NCI-H2227 (cell line): ENCODE measurements around the gene ATPAF2.
A peak's percentile ranks its signal among the peaks of the same experiment; 100 is the strongest.
"Not testable (repeated sequence)": the region's sequence is repeated elsewhere in the genome, so short reads cannot be mapped to it uniquely, and the experiment has no call there.

ENCODE experiments used
- DNase-seq: peaks from one replicate; lab custom pipeline; 2025; ENCODE audit not compliant: unreplicated experiment; lab: John Stamatoyannopoulos, UW

The ATPAF2 gene

DNA sequence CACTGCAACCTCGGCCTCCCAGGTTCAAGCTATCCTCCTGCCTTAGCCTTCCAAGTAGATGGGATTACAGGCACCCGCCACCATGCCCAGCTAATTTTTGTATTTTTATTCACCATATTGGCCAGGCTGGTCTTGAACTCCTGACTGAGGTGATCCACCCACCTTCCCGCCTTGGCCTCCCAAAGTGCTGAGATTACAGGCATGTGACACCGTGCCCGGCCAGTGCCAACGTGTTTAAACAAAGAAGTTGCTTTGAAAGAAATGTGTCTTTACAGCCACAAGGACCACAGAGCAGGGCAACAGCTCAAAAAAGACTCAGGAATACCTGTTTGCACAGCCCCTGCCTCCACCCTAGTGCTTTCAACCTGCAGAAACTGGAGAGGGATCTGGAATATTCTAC, 25.0 kb downstream of the ATPAF2 start:
- DNase-seq: no peak

DNA sequence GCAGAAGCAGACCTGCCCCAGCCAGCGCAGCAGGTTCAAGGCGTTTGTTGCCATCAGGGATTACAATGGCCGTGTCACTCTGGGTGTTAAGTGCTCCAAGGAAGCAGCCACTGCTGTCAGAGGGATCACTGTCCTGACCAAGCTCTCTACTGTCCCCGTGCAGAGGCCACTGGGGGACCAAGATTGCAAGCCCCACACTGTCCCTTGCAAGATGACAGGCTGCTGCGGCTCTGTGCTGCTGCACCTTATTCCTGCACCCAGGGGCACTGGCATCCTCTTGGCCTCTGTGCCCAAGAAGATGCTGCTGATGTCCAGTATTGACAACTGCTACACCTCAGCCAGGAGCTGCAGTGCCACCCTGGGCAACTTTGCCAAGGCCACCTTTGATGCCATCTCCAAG, 27.7 kb downstream of the ATPAF2 start:
- DNase-seq: no peak

DNA sequence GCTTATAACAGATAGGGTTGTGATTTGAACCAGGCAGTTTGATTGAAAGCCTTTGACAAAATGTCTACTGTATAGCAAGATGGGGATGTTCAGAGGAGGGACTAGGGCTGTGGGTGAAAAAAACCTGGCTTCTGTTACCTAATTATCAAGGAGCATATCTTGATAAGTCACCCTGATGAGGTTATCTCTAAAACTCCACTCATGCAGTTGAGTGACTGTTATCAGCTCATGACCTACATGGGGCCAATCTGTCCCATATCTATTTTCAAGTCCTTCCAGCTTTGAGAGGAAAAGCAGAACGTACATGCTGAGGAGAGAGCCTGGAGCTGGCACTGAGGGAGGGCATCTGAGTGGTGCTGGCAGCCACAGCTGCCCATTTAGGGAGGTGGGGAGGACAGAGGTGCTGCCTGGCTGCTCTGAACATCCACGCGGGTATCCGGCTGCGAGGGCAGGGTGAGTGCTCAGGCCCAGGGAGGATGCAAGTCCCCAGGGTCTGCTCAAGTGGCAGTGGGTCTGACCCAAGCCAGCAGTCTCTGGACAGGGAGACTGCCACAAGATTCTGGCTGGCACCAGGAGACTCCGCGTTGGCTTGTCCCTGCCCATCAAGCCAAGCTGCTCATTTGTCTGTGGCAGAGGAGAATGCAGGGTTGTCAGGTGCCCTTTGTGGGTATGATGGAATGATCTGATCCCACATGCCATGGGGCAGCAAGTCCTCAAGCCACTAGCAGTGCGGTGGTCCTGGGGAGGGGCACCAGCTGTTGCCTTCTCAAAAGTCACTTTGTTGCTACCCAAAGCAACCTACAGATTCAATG, 29.2 kb downstream of the ATPAF2 start:
- no peak for DNase-seq

DNA sequence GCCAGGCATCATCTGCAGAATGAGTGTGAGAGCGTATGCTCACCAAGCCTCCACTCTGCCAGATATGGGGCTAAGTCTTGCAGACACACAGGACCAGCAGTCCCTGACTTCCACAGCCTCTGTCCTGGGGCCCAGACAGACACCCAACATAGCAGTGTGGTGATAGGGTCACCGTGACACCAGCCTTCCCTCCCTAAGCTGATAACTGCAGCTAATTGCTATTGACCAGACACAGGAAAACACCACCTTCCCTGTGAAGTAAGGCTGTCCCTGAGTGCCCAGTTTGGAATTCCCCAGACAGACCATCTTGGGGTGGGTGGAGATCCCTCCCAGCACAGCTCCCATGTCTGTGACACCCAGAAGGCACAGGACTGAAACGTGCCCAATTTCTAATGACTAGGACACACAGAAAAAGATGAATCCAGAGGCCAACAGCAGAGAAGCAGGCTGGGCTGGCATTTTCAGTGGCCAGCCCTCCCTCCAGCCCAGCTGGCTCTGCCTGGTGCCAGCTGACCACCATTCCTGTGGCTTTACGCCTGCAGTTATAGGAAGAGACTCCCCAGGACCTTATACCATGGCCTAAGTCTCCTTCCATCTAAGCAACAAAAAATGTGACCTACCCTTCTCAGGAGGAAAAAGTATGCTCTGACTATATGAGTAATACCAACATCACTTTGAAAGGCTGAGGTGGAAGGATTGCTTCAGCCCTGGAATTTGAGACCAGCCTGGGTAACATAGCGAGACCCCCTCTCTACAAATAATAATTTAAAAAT, 30.3 kb downstream of the ATPAF2 start:
- no peak for DNase-seq

DNA sequence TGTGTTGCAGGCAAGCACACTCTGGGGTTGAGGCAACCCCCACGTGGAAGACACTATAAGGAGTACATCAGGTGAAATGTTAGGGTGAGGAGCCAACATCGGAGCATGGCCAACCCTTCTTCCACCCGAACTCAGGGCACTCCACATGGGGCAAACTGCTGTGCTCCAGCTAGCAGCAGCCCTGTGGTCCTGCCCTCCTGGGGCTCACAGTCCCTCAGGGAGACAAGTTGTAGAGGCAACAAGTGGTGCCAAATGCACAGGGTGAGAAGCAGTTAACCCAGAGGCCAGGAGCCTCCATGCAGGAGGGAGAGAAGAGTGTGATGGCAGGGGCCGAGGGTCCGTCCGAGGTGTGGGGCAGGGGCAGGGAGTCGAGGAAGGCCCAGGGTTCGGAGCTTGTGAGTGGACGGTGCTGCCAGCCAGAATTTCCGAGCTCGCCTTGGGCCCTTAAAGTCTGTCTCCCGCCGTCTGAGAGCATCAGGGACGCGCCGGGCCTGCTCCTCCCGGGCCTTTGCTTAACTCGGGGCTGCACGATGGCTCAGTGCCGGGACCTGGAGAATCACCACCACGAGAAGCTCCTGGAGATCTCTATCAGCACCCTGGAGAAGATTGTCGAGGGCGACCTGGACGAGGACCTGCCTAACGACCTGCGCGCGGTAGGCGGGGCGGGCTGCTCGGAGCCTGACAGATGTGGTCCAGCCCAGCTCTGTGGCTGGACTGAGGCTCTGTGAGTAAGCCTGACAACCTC, 32.3 kb downstream of the ATPAF2 start:
- DNase-seq: no peak

DNA sequence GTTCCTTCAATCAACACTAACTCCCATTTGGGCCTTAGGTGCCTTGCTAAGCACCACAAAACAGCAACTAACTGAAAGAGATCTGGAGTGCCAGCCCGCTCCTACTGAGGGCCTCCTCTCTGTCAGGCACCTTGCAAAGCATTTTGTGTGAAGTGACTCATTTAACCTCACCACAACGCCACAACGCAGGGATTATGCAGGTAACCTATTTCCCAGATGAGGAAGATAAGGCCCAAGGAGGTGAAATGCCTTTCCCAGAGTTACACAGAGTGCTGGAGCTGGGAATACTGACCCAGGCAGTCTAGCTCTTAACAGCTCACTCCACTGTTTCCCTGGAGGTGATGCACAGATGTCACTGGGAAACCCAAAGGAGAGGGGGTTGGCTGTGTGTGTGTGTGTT, 33.5 kb downstream of the ATPAF2 start:
- DNase-seq: no peak

DNA sequence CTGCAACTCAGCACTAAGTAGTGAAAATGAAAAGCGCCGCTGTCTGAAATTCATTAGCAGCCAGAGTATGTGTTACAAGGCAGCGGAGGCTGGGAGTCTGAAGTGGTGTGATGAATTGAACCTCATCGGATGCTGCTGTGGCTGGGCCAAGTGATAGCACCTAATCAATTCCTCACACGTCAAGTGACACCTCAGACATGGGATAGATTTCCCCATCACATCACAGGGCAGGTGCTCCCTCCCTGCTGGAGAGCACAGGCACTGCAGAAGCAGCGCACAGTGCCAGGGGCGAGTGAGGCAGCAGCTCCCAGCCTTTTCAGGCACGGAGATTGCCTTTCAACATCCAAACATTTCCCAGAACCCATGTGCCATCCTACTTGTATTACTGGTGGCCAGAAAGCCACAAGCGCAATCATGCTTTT, 34.1 kb downstream of the ATPAF2 start:
- DNase-seq: no peak

DNA sequence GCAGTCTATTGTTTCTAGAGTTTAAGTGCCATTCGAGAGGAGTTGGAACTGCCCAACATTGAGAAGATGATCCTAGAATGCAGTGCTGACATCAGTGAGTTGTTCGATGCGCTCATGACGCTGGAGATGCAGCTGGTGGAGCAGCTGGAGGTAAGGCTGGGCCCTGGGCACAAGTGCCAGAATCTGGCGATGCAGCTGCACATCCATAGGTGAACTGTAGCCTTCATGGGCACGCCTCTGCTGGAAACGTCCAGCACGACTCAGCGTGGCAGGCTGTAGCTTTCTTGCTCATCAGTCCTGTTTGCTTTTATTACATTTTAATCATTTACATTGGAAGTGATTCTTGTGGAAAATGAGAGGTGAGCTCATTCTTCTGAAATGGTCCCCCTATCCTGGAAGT, 34.6 kb downstream of the ATPAF2 start:
- DNase-seq: peak; percentile 8

DNA sequence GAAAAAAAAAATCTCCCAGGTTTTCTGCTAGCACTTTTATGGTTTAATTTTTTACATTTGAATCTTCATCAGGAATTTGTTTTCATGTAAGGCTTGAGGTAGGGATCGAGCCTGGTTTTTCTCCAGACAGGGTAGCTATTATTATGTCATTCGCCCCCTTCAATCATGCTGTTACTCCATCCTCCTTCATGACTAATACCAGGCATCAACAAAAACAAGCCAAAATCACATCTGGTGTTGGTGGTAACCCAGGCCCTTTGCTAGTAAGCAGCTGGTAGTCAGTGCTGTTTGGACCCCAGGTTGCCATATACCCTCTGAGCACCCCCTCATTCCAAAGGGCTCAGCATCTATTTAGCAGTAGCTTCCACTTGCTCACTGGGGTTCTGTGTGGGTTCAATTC, 36.8 kb downstream of the ATPAF2 start:
- DNase-seq: no peak

DNA sequence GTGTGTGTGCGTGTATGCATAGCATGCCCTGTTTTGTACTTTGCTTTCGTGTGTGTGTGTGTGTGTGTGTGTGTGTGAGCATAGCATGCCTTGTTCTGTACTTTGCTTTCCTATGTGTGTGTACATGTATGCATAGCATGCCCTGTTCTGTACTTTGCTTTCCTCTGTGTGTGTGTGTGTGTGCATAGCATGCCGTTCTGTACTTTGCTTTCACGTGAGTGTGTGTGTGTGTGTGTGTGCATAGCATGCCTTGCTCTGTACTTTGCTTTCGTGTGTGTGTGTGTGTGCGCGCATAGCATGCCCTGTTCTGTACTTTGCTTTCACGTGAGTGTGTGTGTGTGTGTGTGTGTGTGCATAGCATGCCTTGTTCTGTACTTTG, 38.9 kb downstream of the ATPAF2 start:
- no peak for DNase-seq

DNA sequence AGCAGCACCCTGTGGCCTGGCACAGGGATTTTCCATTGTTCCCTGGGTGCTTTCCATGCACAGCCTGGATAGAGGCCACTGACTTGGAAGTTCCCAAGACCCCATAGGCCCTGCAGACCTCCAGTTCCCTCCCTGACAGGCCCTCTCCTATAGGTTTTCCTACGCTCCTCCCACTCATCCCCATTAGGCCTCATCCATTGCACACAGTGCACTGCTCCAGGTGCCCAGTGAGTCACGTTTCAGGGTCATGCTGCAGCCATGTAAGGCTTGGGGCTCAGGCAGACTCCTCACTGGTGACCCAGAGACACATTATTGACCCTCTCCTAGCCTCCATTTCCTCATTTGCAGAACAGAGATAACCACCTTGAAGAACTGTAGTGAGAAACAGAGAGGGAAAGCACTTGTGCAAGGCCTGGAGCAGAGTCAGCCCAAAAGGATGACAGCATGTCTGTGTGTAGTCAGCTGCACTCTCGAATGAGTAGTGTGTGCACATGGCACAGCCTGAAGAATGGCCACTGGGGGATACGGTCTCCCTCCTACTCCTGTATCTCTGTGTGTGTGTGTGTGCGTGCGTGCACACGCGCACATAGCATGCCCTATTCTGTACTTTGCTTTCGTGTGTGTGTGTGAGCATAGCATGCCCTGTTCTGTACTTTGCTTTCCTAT, 39.5 kb downstream of the ATPAF2 start:
- peak; percentile 23 for DNase-seq

DNA sequence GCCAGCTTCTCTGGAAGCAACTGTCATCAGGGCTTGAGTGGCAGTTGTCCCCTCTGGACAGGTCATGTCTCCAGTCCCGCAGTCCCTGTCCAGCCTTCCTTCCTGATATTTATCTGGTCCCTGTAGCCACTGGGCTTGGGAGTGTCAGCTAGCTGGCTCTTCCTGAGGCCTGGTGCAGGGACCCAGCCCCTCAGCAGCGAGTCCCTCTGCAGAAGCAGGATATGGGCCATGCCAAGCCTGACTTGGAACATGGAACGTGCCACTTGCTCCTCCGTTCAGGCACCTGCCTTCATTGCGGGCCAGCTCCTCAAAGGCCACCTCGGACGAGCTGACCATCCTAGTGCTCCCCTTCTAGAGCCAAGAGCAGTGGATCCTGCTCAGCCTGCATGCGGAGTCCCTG, 40.0 kb downstream of the ATPAF2 start:
- DNase-seq: no peak

DNA sequence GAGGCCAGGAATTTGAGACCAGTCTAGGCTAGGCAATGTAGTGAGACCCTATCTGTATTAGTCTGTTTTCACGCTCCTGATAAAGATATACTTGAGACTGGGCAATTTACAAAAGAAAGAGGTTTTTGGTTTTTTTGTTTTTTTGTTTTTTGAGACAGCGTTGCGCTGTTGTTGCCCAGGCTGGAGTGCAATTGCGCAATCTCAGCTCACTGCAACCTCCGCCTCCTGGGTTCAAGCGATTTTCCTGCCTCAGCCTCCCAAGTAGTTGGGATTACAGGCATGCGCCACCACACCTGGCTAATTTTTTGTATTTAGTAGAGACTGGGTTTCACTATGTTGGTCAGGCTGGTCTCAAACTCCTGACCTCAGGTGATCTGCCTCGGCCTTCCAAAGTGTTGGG, 43.1 kb downstream of the ATPAF2 start:
- DNase-seq: not testable (repeated sequence)

DNA sequence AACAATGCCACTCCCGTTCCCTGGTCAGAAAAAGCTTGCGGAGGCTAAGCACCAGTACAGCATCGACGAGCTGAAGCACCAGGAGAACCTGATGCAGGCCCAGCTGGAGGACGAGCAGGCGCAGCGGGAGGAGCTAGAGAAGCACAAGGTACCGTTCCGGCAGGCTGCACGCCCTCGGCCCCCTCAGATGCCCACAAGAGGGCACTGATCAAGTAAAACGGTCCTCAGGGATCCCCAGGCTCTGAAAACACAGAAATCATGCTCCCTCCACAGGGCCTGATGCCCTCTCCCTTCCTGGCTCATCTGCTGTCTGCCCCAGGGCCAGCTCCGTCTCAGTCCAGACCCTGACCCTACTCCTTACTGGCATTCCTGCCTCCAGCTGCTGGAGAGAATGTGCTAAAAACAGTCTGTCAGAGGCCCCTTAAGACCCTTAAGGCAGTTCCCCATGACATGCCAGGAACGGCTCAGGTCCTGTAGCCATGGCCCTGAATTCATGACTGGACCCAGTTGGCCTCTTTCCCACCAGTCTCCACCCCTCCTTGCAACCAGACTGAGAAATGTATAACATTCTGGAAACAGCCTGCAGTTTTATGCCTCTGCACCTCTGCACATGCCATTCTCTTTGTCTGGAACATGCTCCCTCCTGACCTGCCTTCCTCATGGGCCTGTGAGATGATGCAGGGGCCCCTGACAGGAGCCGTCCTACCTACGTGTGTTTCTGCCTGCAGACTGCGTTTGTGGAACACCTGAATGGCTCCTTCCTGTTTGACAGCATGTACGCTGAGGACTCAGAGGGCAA, 44.5 kb downstream of the ATPAF2 start:
- DNase-seq: peak; percentile 22

DNA sequence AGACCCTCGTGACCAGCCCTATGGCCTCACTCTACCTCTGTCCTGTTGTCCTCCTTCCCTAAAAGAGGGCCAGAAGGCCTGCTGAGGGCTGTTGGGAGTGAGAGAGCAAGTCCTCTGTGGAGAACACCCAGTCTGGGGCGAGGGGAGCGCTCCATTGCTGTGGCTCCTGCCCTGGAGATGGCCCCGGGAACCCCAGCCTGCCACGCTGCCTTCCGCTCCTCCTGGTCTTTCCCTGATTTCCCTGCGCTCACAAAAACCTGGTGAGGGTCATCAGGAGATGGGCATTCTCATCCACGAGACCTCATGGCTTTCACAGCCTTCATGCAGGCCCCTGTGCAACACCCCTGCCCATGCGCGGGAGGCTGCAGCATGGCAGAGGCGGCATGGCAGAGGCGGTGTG, 45.1 kb downstream of the ATPAF2 start:
- DNase-seq: no peak

DNA sequence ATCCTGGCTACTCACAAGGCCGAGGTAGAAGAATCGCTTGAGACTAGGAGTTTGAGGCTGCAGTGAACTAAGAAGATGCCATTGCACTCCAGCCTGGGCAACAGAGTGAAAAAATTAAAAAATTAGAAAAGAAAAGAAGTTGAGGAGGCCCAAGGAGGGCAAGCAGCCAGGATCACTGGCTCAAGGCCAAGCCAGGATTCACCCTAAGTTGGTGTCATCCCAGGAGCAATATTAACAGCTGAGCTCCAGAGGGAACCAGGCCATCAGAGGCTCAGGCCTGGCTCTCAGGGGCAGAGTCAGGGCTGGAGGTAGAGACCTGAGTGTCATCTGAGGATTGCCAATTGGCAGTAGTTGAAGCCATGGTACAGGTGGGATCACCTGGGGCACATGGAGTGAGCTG, 45.6 kb downstream of the ATPAF2 start:
- DNase-seq: no peak

DNA sequence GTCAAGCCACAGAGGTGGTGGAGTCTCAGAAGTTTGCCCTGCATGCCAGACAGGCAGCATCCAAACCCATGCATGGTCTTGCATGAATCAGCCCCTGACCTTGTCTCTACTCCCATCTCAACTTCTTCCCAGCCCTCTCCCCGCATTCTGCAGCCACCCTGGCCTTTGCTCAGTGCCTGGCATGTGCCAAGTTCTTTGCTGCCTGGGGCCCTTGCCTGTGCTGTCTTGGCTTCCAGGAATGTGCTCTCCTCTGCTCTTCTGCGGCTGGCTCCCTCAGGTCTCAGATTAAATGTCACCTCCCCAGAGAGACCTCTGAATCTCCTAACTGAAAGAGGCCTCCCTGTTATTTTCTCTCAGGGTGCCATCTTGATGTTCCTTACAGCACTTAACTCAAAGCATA, 48.7 kb downstream of the ATPAF2 start:
- DNase-seq: no peak

DNA sequence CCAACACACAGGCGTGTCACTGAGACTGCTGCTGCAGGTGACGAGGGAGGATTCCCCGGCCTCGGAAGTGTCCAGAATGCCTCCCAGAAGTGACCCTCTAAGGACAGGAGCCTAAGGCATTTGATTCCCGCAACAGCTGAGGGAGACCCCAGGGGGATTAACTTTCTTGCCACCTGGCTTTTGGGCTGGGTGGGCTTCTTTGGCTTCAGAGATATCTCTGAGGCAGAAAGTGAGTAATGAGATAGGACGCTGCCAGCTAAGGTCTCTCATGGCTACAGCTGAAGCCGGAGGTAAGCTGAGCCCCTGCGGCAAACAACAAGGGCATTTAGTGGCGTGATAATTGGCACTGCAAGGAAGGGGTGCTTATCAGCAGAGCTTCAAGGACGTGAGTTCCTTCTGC, 49.4 kb downstream of the ATPAF2 start:
- DNase-seq: no peak

DNA sequence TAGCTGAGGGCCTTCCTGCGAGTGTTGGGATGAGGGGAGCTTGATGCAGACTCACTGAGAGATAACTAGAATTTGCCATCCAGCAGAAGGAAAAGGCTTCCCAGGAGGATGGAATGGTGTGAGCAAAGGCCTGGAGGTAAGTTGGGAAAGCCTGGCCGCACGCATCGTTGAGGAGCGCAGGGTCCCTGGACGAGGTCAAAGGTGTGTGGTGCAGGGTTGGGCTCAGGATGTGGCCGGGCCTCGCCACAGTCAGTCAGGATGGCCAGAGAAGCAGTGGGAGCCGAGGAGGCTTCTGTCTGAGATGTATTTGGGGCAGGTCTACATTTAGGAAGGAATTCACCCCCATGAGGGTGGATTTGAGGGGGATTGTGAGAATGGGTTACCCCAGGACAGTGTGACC, 49.9 kb downstream of the ATPAF2 start:
- DNase-seq: no peak

DNA sequence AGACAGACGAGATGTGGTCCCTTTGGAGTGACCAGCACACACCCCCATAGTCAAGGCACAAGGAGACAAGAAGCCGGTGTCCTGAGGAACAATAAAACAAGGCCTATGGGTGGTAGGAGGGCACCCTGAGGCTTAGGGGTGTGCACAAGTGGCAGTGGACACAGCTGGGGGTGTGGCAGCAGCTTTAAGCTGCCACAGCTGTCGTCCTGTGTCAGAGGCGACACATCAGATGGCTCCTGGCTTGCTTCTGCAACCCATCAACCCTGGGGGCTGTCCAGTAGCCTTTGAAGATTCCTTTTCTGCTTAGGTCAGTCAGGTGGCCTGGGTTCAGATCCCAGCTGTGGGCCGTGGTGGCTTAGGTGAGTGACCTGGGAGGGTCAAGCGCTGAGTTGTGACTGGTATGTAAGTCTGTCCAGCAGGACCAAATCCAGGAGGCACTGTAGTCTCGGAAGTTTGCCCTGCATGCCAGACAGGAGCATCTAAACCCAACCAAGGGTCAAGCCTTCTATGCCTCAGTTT, 50.5 kb downstream of the ATPAF2 start:
- no peak for DNase-seq
